ENCODE results near the gene C20orf204. TPM values are rescaled to one million over a fixed set of nuclear protein-coding genes. Genes with fewer than 3 reads are reported as not detected.

The C20orf204 gene
- total and polyA plus RNA-seq, 9 of the 15 experiments (the other 6 are each of a cell fraction or from before 2014, with no cell fraction given): 0.11 to 1.1 (median 0.36) TPM; not detected in 2

- H3K9me1 ChIP-seq (ENCODE audit: control insufficient read depth, insufficient read depth, low read length): no peaks in the 10 kb centered on the region
- no peak overlapping the region for H3K27ac ChIP-seq (ENCODE audit: extremely low read depth, low read depth, low read length)
- in situ Hi-C loops (cut with MboI) (no loop called here), intact Hi-C loops (cut with micrococcal nuclease) (no loop called here)
- H3K9ac ChIP-seq (ENCODE audit: insufficient read depth in 1 of 2, low read depth in 2 of 2, low read length in 2 of 2): peak overlapping the region in 1 of 2 experiments; percentile 7; a peak in 1 of 4 replicates
- ATAC-seq (no peak), FAIRE-seq (no peak), DNase-seq (ENCODE audit: extremely low read depth in 1 of 4, low spot score in 3 of 4) (no peak)
- ChIA-PET POLR2A (interaction anchor here (0.8 kb wide), 1 partner anchor 34 kb away, joined by 3 read pairs; no protein-coding TSS in a partner anchor), CTCF (ENCODE audit: low intra/inter-chr PET ratio) (no interaction called here)
- H3K27me3 ChIP-seq (ENCODE audit: control insufficient read depth in 2 of 2, insufficient read depth in 2 of 2, low read length in 2 of 2): no peaks in the 10 kb centered on the region
- H3K4me1 ChIP-seq (replicated peaks in 1 of 2; ENCODE audit: control insufficient read depth in 2 of 2, insufficient read depth in 2 of 2, low read length in 2 of 2): peaks cover 0 to 12% of the 10 kb centered on the region in 2 experiments; a peak in 1 of 5 replicates
- no peaks in the 10 kb centered on the region for H4K20me1 ChIP-seq (replicated peaks; ENCODE audit: control insufficient read depth, insufficient read depth, low read length)
- TF ChIP-seq IFI16 (CRISPR knock-in tag; IDR thresholded peaks at IDR 0.05): no peak
- no peak for TF ChIP-seq TOE1 (IDR thresholded peaks at IDR 0.05; ENCODE audit: borderline replicate concordance)
- TF ChIP-seq TOE1 (CRISPR knock-in tag; IDR thresholded peaks at IDR 0.05; ENCODE audit: borderline replicate concordance, low read depth): no peak
- TF ChIP-seq, protein P1, sequence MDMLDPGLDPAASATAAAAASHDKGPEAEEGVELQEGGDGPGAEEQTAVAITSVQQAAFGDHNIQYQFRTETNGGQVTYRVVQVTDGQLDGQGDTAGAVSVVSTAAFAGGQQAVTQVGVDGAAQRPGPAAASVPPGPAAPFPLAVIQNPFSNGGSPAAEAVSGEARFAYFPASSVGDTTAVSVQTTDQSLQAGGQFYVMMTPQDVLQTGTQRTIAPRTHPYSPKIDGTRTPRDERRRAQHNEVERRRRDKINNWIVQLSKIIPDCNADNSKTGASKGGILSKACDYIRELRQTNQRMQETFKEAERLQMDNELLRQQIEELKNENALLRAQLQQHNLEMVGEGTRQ (CRISPR knock-in tag; IDR thresholded peaks at IDR 0.05): no peak
- TF ChIP-seq POLR2G (IDR thresholded peaks at IDR 0.05; ENCODE audit: low read depth, low read length): peak; percentile 48; the same call in 1 of the 2 replicates
- H2AFZ ChIP-seq (ENCODE audit: low read depth, low read length): no peak overlapping the region
- no TSS peak for BruUV-seq (replicated peaks)
- H3K4me3 ChIP-seq: no peak overlapping the region
- H3K79me2 ChIP-seq (ENCODE audit: control insufficient read depth, insufficient read depth, low read length): no peaks in the 10 kb centered on the region
- peaks cover 93% of the 10 kb centered on the region; the same call in 2 of the 3 replicates for H3K36me3 ChIP-seq (ENCODE audit: control insufficient read depth, insufficient read depth, low read length)
- no peak overlapping the region for H3K4me2 ChIP-seq (ENCODE audit: insufficient read depth, low read length)
- WGBS (ENCODE audit: insufficient coverage, low coverage, missing lambda C conversion rate): 90% methylated on average over 23 of the region's 24 CpGs
- no peaks in the 10 kb centered on the region for H3K9me3 ChIP-seq (replicated peaks; ENCODE audit: control insufficient read depth, insufficient read depth, low read depth, low read length)
Measured at GRCh38 chr20:64027981-64028685, 7.8 kb upstream of the C20orf204 start.
